ENCODE data around the gene FMO4. TPM values are rescaled to one million over a fixed set of nuclear protein-coding genes. Genes with fewer than 3 reads are reported as not detected.
"Not testable (repeated sequence)": the region's sequence is repeated elsewhere in the genome, so short reads cannot be mapped to it uniquely, and the experiment has no call there.

Gene FMO4
- total RNA-seq, 1 experiment from 2014 or later = 2.5 TPM

DNA sequence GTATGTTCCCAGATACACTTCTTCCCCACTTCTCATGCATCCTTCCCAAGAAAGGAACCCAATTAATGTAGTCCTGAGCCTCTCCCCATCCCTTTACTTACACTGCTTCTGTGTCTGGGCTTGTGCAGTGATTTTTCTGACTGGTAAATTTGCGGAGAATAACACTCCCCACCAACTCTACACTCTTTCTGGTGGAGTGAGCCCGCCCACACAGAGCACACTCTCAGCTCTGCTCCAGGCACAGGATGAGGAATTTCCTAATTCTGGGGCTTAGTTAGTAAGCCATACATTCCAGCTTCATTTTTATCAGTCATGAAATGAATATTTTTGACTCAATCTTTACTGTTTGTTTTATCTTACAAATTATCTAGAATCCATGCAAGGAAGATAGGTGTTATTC is 38.6 kb downstream of the FMO4 start:
- Mint-ChIP-seq H3K27me3 (ENCODE audit: unreplicated experiment) (no peaks in the 10 kb centered on the region), H3K27ac (ENCODE audit: unreplicated experiment) (no peak overlapping the region), H3K4me1 (ENCODE audit: low read depth, unreplicated experiment) (no peaks in the 10 kb centered on the region), H3K9me3 (ENCODE audit: low read depth, unreplicated experiment) (no peaks in the 10 kb centered on the region), H3K4me3 (ENCODE audit: low read depth, unreplicated experiment) (no peak overlapping the region), H3K36me3 (ENCODE audit: insufficient read depth, unreplicated experiment) (no peaks in the 10 kb centered on the region)
- DNase-seq = no peak
- no TSS peak for BruUV-seq (replicated peaks)
- CTCF ChIA-PET = interaction anchor here (0.6 kb wide), 1 partner anchor 408 kb away, joined by 3 read pairs; no protein-coding TSS in a partner anchor
- TF ChIP-seq, protein P1, sequence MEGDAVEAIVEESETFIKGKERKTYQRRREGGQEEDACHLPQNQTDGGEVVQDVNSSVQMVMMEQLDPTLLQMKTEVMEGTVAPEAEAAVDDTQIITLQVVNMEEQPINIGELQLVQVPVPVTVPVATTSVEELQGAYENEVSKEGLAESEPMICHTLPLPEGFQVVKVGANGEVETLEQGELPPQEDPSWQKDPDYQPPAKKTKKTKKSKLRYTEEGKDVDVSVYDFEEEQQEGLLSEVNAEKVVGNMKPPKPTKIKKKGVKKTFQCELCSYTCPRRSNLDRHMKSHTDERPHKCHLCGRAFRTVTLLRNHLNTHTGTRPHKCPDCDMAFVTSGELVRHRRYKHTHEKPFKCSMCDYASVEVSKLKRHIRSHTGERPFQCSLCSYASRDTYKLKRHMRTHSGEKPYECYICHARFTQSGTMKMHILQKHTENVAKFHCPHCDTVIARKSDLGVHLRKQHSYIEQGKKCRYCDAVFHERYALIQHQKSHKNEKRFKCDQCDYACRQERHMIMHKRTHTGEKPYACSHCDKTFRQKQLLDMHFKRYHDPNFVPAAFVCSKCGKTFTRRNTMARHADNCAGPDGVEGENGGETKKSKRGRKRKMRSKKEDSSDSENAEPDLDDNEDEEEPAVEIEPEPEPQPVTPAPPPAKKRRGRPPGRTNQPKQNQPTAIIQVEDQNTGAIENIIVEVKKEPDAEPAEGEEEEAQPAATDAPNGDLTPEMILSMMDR (IDR thresholded peaks at IDR 0.05; ENCODE audit: unreplicated experiment) = no peak
- intact Hi-C loops (cut with micrococcal nuclease; ENCODE audit: unreplicated experiment) = no loop called here

GRCh38 chr1:171355727-171356126 is 41.7 kb downstream of the FMO4 start:
- DNase-seq = no peak
- intact Hi-C loops (cut with micrococcal nuclease; ENCODE audit: unreplicated experiment) = no loop called here
- no peaks in the 10 kb centered on the region for H3K4me1 Mint-ChIP-seq (ENCODE audit: low read depth, unreplicated experiment)
- CTCF ChIA-PET = no interaction called here
- H3K4me3 Mint-ChIP-seq (ENCODE audit: low read depth, unreplicated experiment) = no peak overlapping the region
- no peaks in the 10 kb centered on the region for H3K9me3 Mint-ChIP-seq (ENCODE audit: low read depth, unreplicated experiment)
- BruUV-seq (replicated peaks) = no TSS peak
- no peaks in the 10 kb centered on the region for H3K36me3 Mint-ChIP-seq (ENCODE audit: insufficient read depth, unreplicated experiment)
- H3K27me3 Mint-ChIP-seq (ENCODE audit: unreplicated experiment) = peaks cover 6% of the 10 kb centered on the region
- TF ChIP-seq, protein P1 (IDR thresholded peaks at IDR 0.05; ENCODE audit: unreplicated experiment) = no peak
- no peak overlapping the region for H3K27ac Mint-ChIP-seq (ENCODE audit: unreplicated experiment)

DNA sequence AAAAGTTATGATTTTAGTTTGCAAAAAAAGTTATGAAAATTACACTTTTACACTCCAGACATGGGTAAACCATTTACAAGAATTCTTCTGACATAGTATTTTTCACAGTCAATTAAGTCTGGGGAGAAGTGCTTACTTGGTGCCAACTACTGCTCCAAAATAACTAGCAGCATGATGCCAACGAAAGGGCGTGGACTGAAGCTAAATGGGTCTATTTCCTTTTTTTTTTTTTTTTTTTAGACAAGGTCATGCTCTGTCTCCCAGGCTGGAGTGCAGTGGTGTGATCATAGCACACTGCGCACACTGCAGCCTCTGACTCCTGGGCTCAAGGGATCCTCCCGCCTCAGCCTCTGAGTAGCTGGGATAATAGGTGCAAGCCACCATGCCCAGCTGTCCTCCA is 43.2 kb downstream of the FMO4 start:
- TF ChIP-seq, protein P1 (IDR thresholded peaks at IDR 0.05; ENCODE audit: unreplicated experiment) = no peak
- DNase-seq = no peak
- H3K27ac Mint-ChIP-seq (ENCODE audit: unreplicated experiment) = no peak overlapping the region
- BruUV-seq (replicated peaks) = no TSS peak
- H3K9me3 Mint-ChIP-seq (ENCODE audit: low read depth, unreplicated experiment) = no peaks in the 10 kb centered on the region
- no peaks in the 10 kb centered on the region for H3K4me1 Mint-ChIP-seq (ENCODE audit: low read depth, unreplicated experiment)
- H3K4me3 Mint-ChIP-seq (ENCODE audit: low read depth, unreplicated experiment) = no peak overlapping the region
- CTCF ChIA-PET = no interaction called here
- H3K27me3 Mint-ChIP-seq (ENCODE audit: unreplicated experiment) = peaks cover 21% of the 10 kb centered on the region
- no peaks in the 10 kb centered on the region for H3K36me3 Mint-ChIP-seq (ENCODE audit: insufficient read depth, unreplicated experiment)
- intact Hi-C loops (cut with micrococcal nuclease; ENCODE audit: unreplicated experiment) = no loop called here

DNA sequence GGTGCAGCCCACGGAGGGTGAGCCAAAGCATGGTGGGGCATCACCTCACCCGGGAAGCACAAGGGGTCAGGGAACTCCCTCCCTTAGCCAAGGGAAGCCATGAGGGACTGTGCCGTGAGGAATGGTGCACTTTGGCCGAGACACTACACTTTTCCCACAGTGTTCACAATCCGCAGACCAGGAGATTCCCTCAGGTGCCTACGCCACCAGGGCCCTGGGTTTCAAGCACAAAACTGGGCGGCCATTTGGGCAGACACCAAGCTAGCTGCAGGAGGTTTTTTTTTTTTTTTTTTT is 45.3 kb downstream of the FMO4 start:
- DNase-seq; H3K9me3 Mint-ChIP-seq (ENCODE audit: low read depth, unreplicated experiment); H3K4me3 Mint-ChIP-seq (ENCODE audit: low read depth, unreplicated experiment); CTCF ChIA-PET; H3K27ac Mint-ChIP-seq (ENCODE audit: unreplicated experiment); H3K36me3 Mint-ChIP-seq (ENCODE audit: insufficient read depth, unreplicated experiment); H3K4me1 Mint-ChIP-seq (ENCODE audit: low read depth, unreplicated experiment); BruUV-seq (replicated peaks); intact Hi-C loops (cut with micrococcal nuclease; ENCODE audit: unreplicated experiment): not testable (repeated sequence)
- H3K27me3 Mint-ChIP-seq (ENCODE audit: unreplicated experiment) = peaks cover 23% of the 10 kb centered on the region

GRCh38 chr1:171359731-171360527 is 45.9 kb downstream of the FMO4 start:
- H3K9me3 Mint-ChIP-seq (ENCODE audit: low read depth, unreplicated experiment); H3K27ac Mint-ChIP-seq (ENCODE audit: unreplicated experiment); BruUV-seq (replicated peaks); intact Hi-C loops (cut with micrococcal nuclease; ENCODE audit: unreplicated experiment); H3K4me3 Mint-ChIP-seq (ENCODE audit: low read depth, unreplicated experiment); H3K4me1 Mint-ChIP-seq (ENCODE audit: low read depth, unreplicated experiment); H3K36me3 Mint-ChIP-seq (ENCODE audit: insufficient read depth, unreplicated experiment); DNase-seq: not testable (repeated sequence)
- CTCF ChIA-PET = interaction anchor here (0.6 to 1.6 kb wide), 2 partner anchors 46 to 356 kb away, joined by 3 to 4 read pairs; partner anchors contain the start of gene FMO4
- peaks cover 23% of the 10 kb centered on the region for H3K27me3 Mint-ChIP-seq (ENCODE audit: unreplicated experiment)
